Right lobe of liver (tissue), 6 donors: Measurements from ENCODE around the gene PPP2R5C. TPM values are rescaled to one million over a fixed set of nuclear protein-coding genes. Genes with fewer than 3 reads are reported as not detected.

ENCODE experiments used
- ATAC-seq, 4 donors: fragments of 200-7000 bp; cut with Tn5 transposase; one replicate each; pipeline ENCODE4 v1.9.1; 2020; ENCODE audit warnings: mild to moderate bottlenecking in 4 of 4, moderate library complexity in 4 of 4
- DNase-seq, 3 donors: peaks; one replicate each; pipeline ENCODE4 v3.0.0-alpha.2; 2020
- H3K27ac ChIP-seq, 3 donors: fragments of 200-600 bp; one replicate each; pipeline ENCODE4 v1.8.0; 2022
- H3K27me3 ChIP-seq, 2 donors: fragments of 200-600 bp; one replicate each; pipeline ENCODE4 v1.8.0; 2022
- H3K36me3 ChIP-seq, 4 donors: fragments of 200-600 bp; sonication (generic) in 1 of 4; one replicate each; pipeline versions ENCODE4 v1.5.1 to v1.8.0; 2017 to 2022; ENCODE audit warnings: control low read depth in 1 of 4
- H3K4me1 ChIP-seq, 4 donors: fragments of 200-600 bp; sonication (generic) in 1 of 4; one replicate each; pipeline versions ENCODE4 v1.5.1 to v1.8.0; 2017 to 2022; ENCODE audit warnings: control low read depth in 1 of 4
- H3K4me3 ChIP-seq, 3 donors: fragments of 200-600 bp; one replicate each; pipeline ENCODE4 v1.8.0; 2022
- H3K9me3 ChIP-seq, 4 donors: fragments of 200-600 bp; sonication (generic) in 1 of 4; one replicate each; pipeline versions ENCODE4 v1.5.1 to v1.8.0; 2017 to 2022; ENCODE audit warnings: control low read depth in 1 of 4
- POLR2A ChIP-seq: fragments of 450-650 bp; IDR thresholded peaks from one replicate; pipeline ENCODE4 v1.6.1; 2017; ENCODE audit warnings: antibody characterized with exemption, mild to moderate bottlenecking
- whole genome bisulfite sequencing: methylation state at CpG from one replicate; pipeline ENCODE4 v1.1.6; 2018; ENCODE audit warnings: low coverage, low lambda C conversion rate; ENCODE audit not compliant: insufficient coverage; ENCODE audit errors: missing lambda C conversion rate; 5-methylcytosine and 5-hydroxymethylcytosine counted together
- intact Hi-C, 2 donors: fragments of 100-400 bp; cut with DNase I; formaldehyde crosslinking; loops; one replicate each; pipeline versions ENCODE4 v1.11.2 to v1.14.1; 2022
- total RNA-seq, 6 experiments: library from RNA; depleted of rRNA in 2 of 6; stranded (reverse); fragments of >200 nt in 2 of 6; fragmentation: NEBNext Ultra II Directional in 3 of 6; extraction: Animal tissue kit (Norgen Biotek cat#: 25700) in 3 of 6; gene quantifications; one replicate each; pipeline versions ENCODE4 v1.1.0 to v1.2.4, GENCODE V29; 2016 to 2023
- TF ChIP-seq, protein P1 (sequence below), 4 donors: fragments of 200-600 bp in 3 of 4; fragments of 450-650 bp in 1 of 4; IDR thresholded peaks; one replicate each; pipeline versions ENCODE4 v1.5.1 to v1.8.0; 2016 to 2022; ENCODE audit warnings: antibody characterized with exemption in 4 of 4, mild to moderate bottlenecking in 2 of 4
- donor health status: DM: no; HTN: yes; CAD: no.
- donor health status: DM: no; HTN: no; CAD: no.
- donor health status: DM: no; HTN: no; CAD: no.
- donor health status: DM: no; HTN: yes; CAD: no.
- donor health status: DM: no; HTN: yes; CAD: no.

The PPP2R5C gene
- total RNA-seq, 6 experiments from 2014 or later = 44.9 to 74.5 (median 55.3) TPM

DNA sequence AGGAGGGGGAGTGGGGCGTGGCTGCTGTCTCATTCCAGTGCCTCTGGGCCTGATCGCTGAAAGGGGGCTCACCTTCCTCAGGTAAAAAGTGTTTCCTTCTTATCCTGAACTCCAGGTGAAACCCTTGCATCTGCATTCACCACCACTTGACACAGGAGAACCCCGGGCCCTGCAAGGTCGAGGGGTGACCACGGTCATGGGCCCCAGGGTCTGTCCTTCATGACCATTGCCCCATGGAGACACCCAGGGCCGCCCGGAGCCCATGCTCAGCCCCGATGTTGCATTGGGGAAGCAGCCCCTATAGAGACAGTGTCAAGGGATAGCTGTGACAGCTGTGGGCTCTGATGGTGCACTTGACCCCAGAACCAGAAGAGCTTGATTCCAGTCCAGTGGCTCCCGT, 168.4 kb downstream of the PPP2R5C start:
- ATAC-seq = no peak
- no peak for DNase-seq
- Histone ChIP-seq H3K36me3 (peaks cover 0 to 3% (median 0%) of the 10 kb centered on the region in 4 donors), H3K27me3 (no peaks in the 10 kb centered on the region), H3K9me3 (no peaks in the 10 kb centered on the region), H3K27ac (no peak overlapping the region), H3K4me3 (no peak overlapping the region), H3K4me1 (no peaks in the 10 kb centered on the region)
- intact Hi-C loops = no loop called here
- TF ChIP-seq, protein P1, sequence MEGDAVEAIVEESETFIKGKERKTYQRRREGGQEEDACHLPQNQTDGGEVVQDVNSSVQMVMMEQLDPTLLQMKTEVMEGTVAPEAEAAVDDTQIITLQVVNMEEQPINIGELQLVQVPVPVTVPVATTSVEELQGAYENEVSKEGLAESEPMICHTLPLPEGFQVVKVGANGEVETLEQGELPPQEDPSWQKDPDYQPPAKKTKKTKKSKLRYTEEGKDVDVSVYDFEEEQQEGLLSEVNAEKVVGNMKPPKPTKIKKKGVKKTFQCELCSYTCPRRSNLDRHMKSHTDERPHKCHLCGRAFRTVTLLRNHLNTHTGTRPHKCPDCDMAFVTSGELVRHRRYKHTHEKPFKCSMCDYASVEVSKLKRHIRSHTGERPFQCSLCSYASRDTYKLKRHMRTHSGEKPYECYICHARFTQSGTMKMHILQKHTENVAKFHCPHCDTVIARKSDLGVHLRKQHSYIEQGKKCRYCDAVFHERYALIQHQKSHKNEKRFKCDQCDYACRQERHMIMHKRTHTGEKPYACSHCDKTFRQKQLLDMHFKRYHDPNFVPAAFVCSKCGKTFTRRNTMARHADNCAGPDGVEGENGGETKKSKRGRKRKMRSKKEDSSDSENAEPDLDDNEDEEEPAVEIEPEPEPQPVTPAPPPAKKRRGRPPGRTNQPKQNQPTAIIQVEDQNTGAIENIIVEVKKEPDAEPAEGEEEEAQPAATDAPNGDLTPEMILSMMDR (IDR thresholded peaks at IDR 0.05) = no peak
- TF ChIP-seq POLR2A = no peak
- WGBS = no CpG with 5 or more reads among the region's 9 CpGs

DNA sequence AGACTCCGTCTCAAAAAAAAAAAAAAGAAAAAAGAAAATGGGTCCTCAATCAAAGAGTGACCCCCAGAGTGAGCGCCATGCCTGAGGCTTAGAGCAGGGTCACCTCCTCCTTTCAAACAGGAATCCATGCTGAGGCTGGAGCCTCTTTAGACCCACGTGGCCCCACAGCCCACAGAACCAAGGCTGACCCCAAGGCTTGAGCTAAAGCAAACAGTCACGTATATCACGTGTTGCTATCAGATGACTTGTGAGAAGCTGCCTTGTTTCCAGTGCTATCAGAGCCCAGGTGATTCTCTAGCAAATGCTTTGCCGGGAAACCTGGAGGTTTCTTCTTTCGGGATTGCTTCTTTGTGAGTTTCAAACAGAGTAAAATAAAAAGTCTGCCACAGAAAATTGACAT, 171.2 kb downstream of the PPP2R5C start:
- intact Hi-C loops = no loop called here
- 44% methylated on average over 6 of the region's 7 CpGs for WGBS
- TF ChIP-seq, protein P1 (IDR thresholded peaks at IDR 0.05) = no peak
- no peak for TF ChIP-seq POLR2A
- H3K27ac ChIP-seq = no peak overlapping the region
- no peak overlapping the region for H3K4me3 ChIP-seq
- no peaks in the 10 kb centered on the region for H3K36me3 ChIP-seq
- no peaks in the 10 kb centered on the region for H3K4me1 ChIP-seq
- DNase-seq (no peak), ATAC-seq (no peak)
- H3K9me3 ChIP-seq = no peaks in the 10 kb centered on the region
- H3K27me3 ChIP-seq = no peaks in the 10 kb centered on the region

DNA sequence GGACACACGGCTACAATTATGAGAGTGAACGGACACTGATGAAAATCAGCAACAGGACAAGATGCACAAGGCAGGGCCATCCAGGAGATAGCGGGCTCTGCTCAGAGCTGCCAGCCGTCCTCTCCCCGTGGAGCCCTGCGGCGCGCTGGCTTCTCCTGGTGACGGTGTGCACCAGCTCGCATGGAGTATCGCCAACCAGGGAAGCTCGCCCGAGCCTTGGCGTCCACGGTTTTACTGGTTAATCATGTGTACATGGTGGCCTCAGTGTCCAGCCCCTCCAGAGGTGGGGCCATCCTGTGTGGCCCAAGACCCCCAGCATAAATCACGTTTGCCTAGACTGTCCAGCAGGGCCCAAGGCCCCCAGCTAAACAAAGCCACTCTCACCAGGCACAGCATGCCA, 171.7 kb downstream of the PPP2R5C start:
- H3K9me3 ChIP-seq = no peaks in the 10 kb centered on the region
- no peaks in the 10 kb centered on the region for H3K4me1 ChIP-seq

DNA sequence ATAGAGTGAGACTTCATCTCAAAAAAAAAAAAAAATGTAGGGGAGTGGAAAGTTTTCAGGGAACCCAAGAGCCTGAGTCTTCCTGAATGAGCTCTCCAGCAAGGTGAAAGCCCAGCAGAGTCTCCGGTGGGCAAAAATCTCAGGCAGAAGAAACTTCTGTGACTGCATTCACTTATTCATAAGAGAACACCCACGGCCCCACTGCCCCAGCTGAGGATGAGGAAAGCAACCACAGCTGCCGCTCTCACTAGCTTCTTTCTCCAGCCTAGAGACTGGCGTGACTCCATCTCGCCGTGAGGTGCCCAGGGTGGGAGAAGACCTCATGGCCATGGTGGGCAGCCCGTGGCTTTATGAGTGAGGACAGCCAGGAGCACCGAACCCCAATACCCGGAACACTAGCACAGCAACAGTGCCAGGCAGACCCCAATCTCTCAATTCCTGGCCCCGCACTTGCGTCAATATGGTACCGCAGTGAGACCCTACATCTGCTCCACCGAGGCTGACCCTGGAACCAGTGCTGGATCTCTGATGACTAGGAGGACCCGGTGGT, 173.2 kb downstream of the PPP2R5C start:
- no peak for DNase-seq
- Histone ChIP-seq H3K27ac (no peak overlapping the region), H3K4me3 (no peak overlapping the region), H3K36me3 (no peaks in the 10 kb centered on the region), H3K4me1 (no peaks in the 10 kb centered on the region), H3K27me3 (no peaks in the 10 kb centered on the region), H3K9me3 (no peaks in the 10 kb centered on the region)
- TF ChIP-seq, protein P1 (IDR thresholded peaks at IDR 0.05) = no peak
- no peak for TF ChIP-seq POLR2A
- WGBS = 90% methylated on average over 4 of the region's 14 CpGs
- intact Hi-C loops = no loop called here
- no peak for ATAC-seq

More for the DNA sequence above, 171.7 kb downstream of the PPP2R5C start:
- peak in 1 of 3 donors; percentile 55 for DNase-seq
- Histone ChIP-seq H3K4me3 (no peak overlapping the region), H3K27me3 (no peaks in the 10 kb centered on the region), H3K27ac (no peak overlapping the region), H3K36me3 (no peaks in the 10 kb centered on the region)
- intact Hi-C loops = no loop called here
- ATAC-seq = peak in 1 of 4 donors; percentile 16
- WGBS = 54% methylated on average over 4 of the region's 16 CpGs
- TF ChIP-seq POLR2A = no peak

DNA sequence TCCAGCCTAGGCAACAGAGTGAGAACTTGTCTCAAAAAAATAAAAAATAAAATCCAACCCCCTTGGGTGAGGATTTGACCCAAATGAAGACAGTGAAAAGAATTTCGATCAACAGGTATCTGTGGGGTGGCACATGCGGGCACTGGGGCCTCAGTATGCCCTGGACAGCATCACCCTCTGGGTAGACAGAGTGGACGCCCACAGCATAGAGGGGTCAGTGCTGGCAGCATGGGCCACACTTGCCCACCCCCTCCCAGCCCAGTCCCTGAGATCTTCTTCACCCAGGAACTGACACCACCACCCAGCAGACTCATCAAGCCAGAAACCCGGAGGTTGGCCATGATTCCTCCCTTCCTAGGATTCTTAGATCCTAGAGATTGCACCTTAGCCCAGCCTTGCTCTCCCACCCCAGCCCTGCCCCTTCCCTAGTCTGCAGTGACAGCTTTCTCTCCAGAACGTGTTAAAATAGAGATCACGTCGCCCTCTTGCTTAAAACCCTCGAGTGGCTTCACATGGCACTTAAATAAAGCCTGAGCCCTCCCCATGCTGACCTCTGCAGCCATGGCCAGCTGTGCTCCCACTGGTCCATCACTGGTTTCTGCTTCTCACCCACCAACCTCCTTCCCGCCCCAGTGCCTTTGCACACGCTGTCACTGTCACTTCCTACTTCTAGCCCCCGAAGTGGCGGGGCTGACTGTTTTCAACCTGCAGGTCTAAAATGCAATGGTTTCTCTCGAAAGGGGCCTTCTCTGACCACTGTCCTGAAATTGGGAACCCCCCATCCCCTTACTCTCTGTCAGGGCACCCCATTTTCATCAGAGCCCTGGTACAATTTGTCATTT, 176.6 kb downstream of the PPP2R5C start:
- intact Hi-C loops = no loop called here
- peak in 1 of 4 donors; percentile 35 for ATAC-seq
- Histone ChIP-seq H3K36me3 (no peaks in the 10 kb centered on the region), H3K27me3 (no peaks in the 10 kb centered on the region), H3K9me3 (no peaks in the 10 kb centered on the region), H3K27ac (no peak overlapping the region), H3K4me1 (no peaks in the 10 kb centered on the region), H3K4me3 (no peak overlapping the region)
- 57% methylated on average over 11 of the region's 13 CpGs for WGBS
- DNase-seq = peak in 1 of 3 donors; percentile 28
- TF ChIP-seq POLR2A = no peak
- TF ChIP-seq, protein P1 (IDR thresholded peaks at IDR 0.05) = no peak
